ENCODE measurements around the gene C5orf58. TPM values are rescaled to one million over a fixed set of nuclear protein-coding genes. Genes with fewer than 3 reads are reported as not detected.

C5orf58 gene
- total and polyA plus RNA-seq, 9 of the 15 experiments (the other 6 are each of a cell fraction or from before 2014, with no cell fraction given) = 1.5 to 7.6 (median 5.3) TPM

DNA sequence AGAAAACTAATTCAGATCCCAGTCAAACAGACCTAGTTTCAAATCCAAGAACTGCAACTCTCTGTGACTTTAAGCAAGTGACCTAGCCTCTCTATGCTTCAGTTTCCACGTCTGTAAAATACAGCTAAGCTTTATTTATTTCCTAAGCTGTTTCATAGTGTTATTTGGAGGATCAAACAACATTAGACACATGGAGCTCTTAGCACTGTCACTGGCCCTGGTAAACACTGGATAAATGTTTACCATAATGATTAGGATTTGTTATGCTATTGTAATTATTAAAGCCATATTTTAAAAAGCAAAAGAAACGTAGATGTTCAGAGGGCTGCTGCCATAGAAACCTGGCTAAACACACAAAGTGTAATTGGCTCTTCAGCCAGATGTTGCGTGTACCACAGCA lies 26.6 kb upstream of the C5orf58 start:
- 0 out of 5 replicates have a peak, but pooled peaks cover 0 to 3% of the 10 kb centered on the region in 2 experiments for H3K27me3 ChIP-seq (ENCODE audit: control insufficient read depth in 2 of 2, insufficient read depth in 2 of 2, low read length in 2 of 2)
- ATAC-seq (no peak), FAIRE-seq (no peak), DNase-seq (ENCODE audit: extremely low read depth in 1 of 4, low spot score in 3 of 4) (no peak)
- CTCF ChIA-PET (ENCODE audit: low intra/inter-chr PET ratio) = no interaction called here
- H3K4me1 ChIP-seq (replicated peaks in 1 of 2; ENCODE audit: control insufficient read depth in 2 of 2, insufficient read depth in 2 of 2, low read length in 2 of 2) = no peaks in the 10 kb centered on the region; a peak in 2 of 5 replicates
- H2AFZ ChIP-seq (ENCODE audit: low read depth, low read length) = no peak overlapping the region
- no peaks in the 10 kb centered on the region for H3K36me3 ChIP-seq (ENCODE audit: control insufficient read depth, insufficient read depth, low read length)
- in situ Hi-C loops (cut with MboI) (loop anchor here (25.0 kb wide), 1 partner anchor 1219 kb away; no protein-coding TSS in a partner anchor), intact Hi-C loops (cut with micrococcal nuclease) (no loop called here)
- H3K9me3 ChIP-seq (replicated peaks; ENCODE audit: control insufficient read depth, insufficient read depth, low read depth, low read length) = no peaks in the 10 kb centered on the region
- H4K20me1 ChIP-seq (replicated peaks; ENCODE audit: control insufficient read depth, insufficient read depth, low read length) = no peaks in the 10 kb centered on the region
- no peak overlapping the region for H3K4me3 ChIP-seq
- no peak overlapping the region for H3K27ac ChIP-seq (ENCODE audit: extremely low read depth, low read depth, low read length)
- H3K79me2 ChIP-seq (ENCODE audit: control insufficient read depth, insufficient read depth, low read length) = no peaks in the 10 kb centered on the region
- no peaks in the 10 kb centered on the region for H3K9me1 ChIP-seq (ENCODE audit: control insufficient read depth, insufficient read depth, low read length)
- no peak overlapping the region for H3K4me2 ChIP-seq (ENCODE audit: insufficient read depth, low read length)
- POLR2A ChIA-PET = interaction anchor here (0.5 to 0.6 kb wide), 2 partner anchors 26 to 845 kb away, joined by 3 read pairs; no protein-coding TSS in a partner anchor
- 0% methylated on average over 3 of the region's 3 CpGs for WGBS (ENCODE audit: insufficient coverage, low coverage, missing lambda C conversion rate)
- no TSS peak for BruUV-seq (replicated peaks)
- no peak overlapping the region for H3K9ac ChIP-seq (ENCODE audit: insufficient read depth in 1 of 2, low read depth in 2 of 2, low read length in 2 of 2)
- no peak for TF ChIP-seq ZNF134 (CRISPR knock-in tag; conservative IDR thresholded peaks at IDR 0.05)
- no peak for TF ChIP-seq EZH2 (IDR thresholded peaks at IDR 0.05; ENCODE audit: borderline replicate concordance, low read depth, low read length)
- no peak for TF ChIP-seq CBX5 (IDR thresholded peaks at IDR 0.05; ENCODE audit: borderline replicate concordance, low read depth)
- TF ChIP-seq PRPF4 (IDR thresholded peaks at IDR 0.05; ENCODE audit: insufficient read depth, low read depth, low read length, poor library complexity, severe bottlenecking) = no peak
- no peak for TF ChIP-seq JUN (IDR thresholded peaks at IDR 0.05; ENCODE audit: borderline replicate concordance, low read depth, low read length)
- no peak for TF ChIP-seq JUN (CRISPR knock-in tag; IDR thresholded peaks at IDR 0.05; ENCODE audit: borderline replicate concordance)
- no peak for TF ChIP-seq HIVEP1 (CRISPR knock-in tag; IDR thresholded peaks at IDR 0.05)
- TF ChIP-seq ZNF699 (CRISPR knock-in tag; IDR thresholded peaks at IDR 0.05; ENCODE audit: insufficient replicate concordance) = no peak
- TF ChIP-seq ZBED1 (IDR thresholded peaks at IDR 0.05) = no peak
- TF ChIP-seq CBFA2T3 (IDR thresholded peaks at IDR 0.05) = no peak
- no peak for TF ChIP-seq DDX20 (tag; IDR thresholded peaks at IDR 0.05; ENCODE audit: low read depth)
- TF ChIP-seq OTX1 (CRISPR knock-in tag; IDR thresholded peaks at IDR 0.05) = no peak
- TF ChIP-seq BDP1 (IDR thresholded peaks at IDR 0.05; ENCODE audit: insufficient read depth, insufficient read length) = no peak
